GM12878 (cell line): ENCODE data around the gene TMEM151A. TPM values are rescaled to one million over a fixed set of nuclear protein-coding genes. Genes with fewer than 3 reads are reported as not detected.
A peak's percentile ranks its signal among the peaks of the same experiment; 100 is the strongest.

Experiments
- ATAC-seq: fragments of 200-7000 bp; cut with Tn5 transposase; 3 replicates; pipeline ENCODE4 v1.9.1; 2020; ENCODE audit warnings: mild to moderate bottlenecking, moderate library complexity
- BruUV-seq: library from RNA; stranded (reverse); fragments of 400-500 nt; replicated peaks from 2 replicates; lab custom pipeline; 2021; lab: Mats Ljungman, UMichigan
- CTCF ChIA-PET: fragments of 300-600 bp; sonication (Branson Sonifier 250); formaldehyde crosslinking; extraction: SDS; loops from one replicate; lab custom pipeline; 2021; ENCODE audit warnings: inconsistent platforms; lab: Yijun Ruan, JAX
- POLR2A ChIA-PET: fragments of 350-600 bp; formaldehyde crosslinking; extraction: SDS; loops from one replicate; lab custom pipeline; 2021; ENCODE audit warnings: inconsistent platforms; lab: Charles Lee
- RAD21 ChIA-PET: fragments of 300-600 bp; sonication (Branson Sonifier 250); formaldehyde crosslinking; loops from one replicate; lab custom pipeline; 2023; ENCODE audit warnings: antibody characterized with exemption; ENCODE audit not compliant: unreplicated experiment; lab: Charles Lee
- SMC1A ChIA-PET: fragments of 300-600 bp; sonication (Branson Sonifier 250); formaldehyde crosslinking; loops from one replicate; lab custom pipeline; 2023; ENCODE audit not compliant: unreplicated experiment, uncharacterized antibody; lab: Charles Lee
- DNase-seq: peaks from one replicate; pipeline ENCODE4 v3.0.0-alpha.2; 2011; ENCODE audit warnings: low read depth, low spot score
- FAIRE-seq: peaks from 3 replicates; lab custom pipeline; 2011; peaks lifted over from hg19 to GRCh38; lab: Jason Lieb, UNC
- H2AFZ ChIP-seq: 2 replicates; pipeline ENCODE4 v1.6.0; 2011; ENCODE audit warnings: low read depth, low read length, control low read depth; ENCODE audit not compliant: control insufficient read depth
- H3K27ac ChIP-seq: 2 replicates; pipeline ENCODE4 v1.5.1; 2011; ENCODE audit warnings: control low read depth; ENCODE audit not compliant: control insufficient read depth, insufficient read depth
- H3K27me3 ChIP-seq, 2 experiments: replicated peaks in 1 of 2; 2 replicates each; pipeline versions ENCODE4 v1.6.0 to v1.6.1; 2011; ENCODE audit warnings: low read length in 1 of 2; ENCODE audit not compliant: control insufficient read depth in 2 of 2, insufficient read depth in 2 of 2
- H3K36me3 ChIP-seq, 2 experiments: 2 replicates each; pipeline ENCODE4 v1.5.1; 2011; ENCODE audit warnings: low read length in 1 of 2; ENCODE audit not compliant: control insufficient read depth in 2 of 2, insufficient read depth in 2 of 2
- H3K4me1 ChIP-seq: 2 replicates; pipeline ENCODE4 v1.6.1; 2011; ENCODE audit warnings: mild to moderate bottlenecking, low read length, moderate library complexity, mixed read lengths; ENCODE audit not compliant: control insufficient read depth, insufficient read depth
- H3K4me2 ChIP-seq: 2 replicates; pipeline ENCODE4 v1.6.0; 2011; ENCODE audit warnings: control low read depth; ENCODE audit not compliant: control insufficient read depth, insufficient read depth
- H3K4me3 ChIP-seq: fragments of 200-600 bp; sonication (generic); 2 replicates; pipeline ENCODE4 v1.5.1; 2016
- H3K79me2 ChIP-seq: 2 replicates; pipeline ENCODE4 v1.6.0; 2011; ENCODE audit warnings: low read length; ENCODE audit not compliant: control insufficient read depth, insufficient read depth
- H3K9ac ChIP-seq: 2 replicates; pipeline ENCODE4 v1.8.0; 2011; ENCODE audit warnings: low read length, control low read depth, mixed read lengths; ENCODE audit not compliant: control insufficient read depth, insufficient read depth
- H3K9me3 ChIP-seq: replicated peaks from 3 replicates; pipeline ENCODE4 v1.5.1; 2011; ENCODE audit warnings: mild to moderate bottlenecking, low read length; ENCODE audit not compliant: control insufficient read depth, insufficient read depth
- H4K20me1 ChIP-seq: 2 replicates; pipeline ENCODE4 v1.6.0; 2011; ENCODE audit not compliant: control insufficient read depth, insufficient read depth
- BRCA1 ChIP-seq: IDR thresholded peaks from 2 replicates; pipeline ENCODE4 v1.6.1; 2011; ENCODE audit warnings: low read depth, low read length, improper control_type of control experiment
- PAX5 ChIP-seq: IDR thresholded peaks from 2 replicates; pipeline ENCODE4 v1.6.1; 2011; ENCODE audit warnings: low read depth, low read length, borderline replicate concordance
- POLR2A ChIP-seq: IDR thresholded peaks from 2 replicates; pipeline ENCODE4 v1.6.1; 2011; ENCODE audit warnings: low read depth, mild to moderate bottlenecking, low read length
- WGBS: methylation state at CpG from one replicate; pipeline ENCODE4 v1.1.6; 2016; ENCODE audit warnings: low lambda C conversion rate; ENCODE audit not compliant: insufficient replicate concordance, insufficient coverage; ENCODE audit errors: missing lambda C conversion rate; 5-methylcytosine and 5-hydroxymethylcytosine counted together
- in situ Hi-C: fragments of 300-500 bp; cut with MboI; formaldehyde crosslinking; loops from 9 replicates; pipeline ENCODE4 v1.14.3; 2018; ENCODE audit warnings: mixed read lengths
- intact Hi-C: fragments of 100-400 bp; cut with micrococcal nuclease; formaldehyde crosslinking; loops from one replicate; pipeline ENCODE4 v1.14.2; 2022; ENCODE audit not compliant: unreplicated experiment
- polyA plus RNA-seq, 11 experiments: library from polyadenylated mRNA; depleted of rRNA in 4 of 11; unstranded in 6 of 11; stranded (reverse) in 5 of 11; fragments of >200 nt; fragmentation: Nextera tagmentation in 4 of 11; fragmentation: Illumina TruSeq in 1 of 11; extraction: Ambion mirVana in 4 of 11; extraction: Trizol in 1 of 11; gene quantifications; 1 replicate in 1 of 11; 2 replicates in 10 of 11; pipeline versions ENCODE4 v1.2.1 to v1.2.3, GENCODE V29; 2011 to 2016; ENCODE audit warnings: inconsistent platforms in 2 of 11, missing spikeins in 2 of 11, low read depth in 1 of 11
- total RNA-seq, 4 experiments: library from RNA; depleted of rRNA in 3 of 4; stranded (reverse); fragments of >200 nt in 3 of 4; fragmentation: Illumina TruSeq in 1 of 4; extraction: Trizol in 1 of 4; gene quantifications; 2 replicates each; pipeline versions ENCODE4 v1.2.1 to v1.2.3, GENCODE V29; 2013 to 2021

Gene TMEM151A
- total and polyA plus RNA-seq, 10 of the 15 experiments (the other 5 are each of a cell fraction or from before 2014, with no cell fraction given): not detected

- no TSS peak for BruUV-seq
- SMC1A ChIA-PET: no interaction called here
Measured at GRCh38 chr11:66262696-66263095, 29.0 kb upstream of the TMEM151A start.

GRCh38 chr11:66263231-66263630 is 28.5 kb upstream of the TMEM151A start:
- no peak for DNase-seq
- no peak for ATAC-seq
- peaks cover 14% of the 10 kb centered on the region for H3K4me1 ChIP-seq
- no TSS peak for BruUV-seq
- no peak for TF ChIP-seq BRCA1
- 0 out of 2 replicates have a peak, but pooled peaks have one; percentile 39 for TF ChIP-seq POLR2A
- H3K27me3 ChIP-seq: no peaks in the 10 kb centered on the region
- H2AFZ ChIP-seq: no peak overlapping the region
- no peak overlapping the region for H3K4me3 ChIP-seq
- H3K79me2 ChIP-seq: peaks cover 13% of the 10 kb centered on the region
- H3K36me3 ChIP-seq: peaks cover 11 to 33% of the 10 kb centered on the region in 2 experiments
- ChIA-PET CTCF (no interaction called here), SMC1A (no interaction called here), RAD21 (no interaction called here), POLR2A (interaction anchor here (0.6 kb wide), 1 partner anchor 40 kb away, joined by 3 read pairs; no protein-coding TSS in a partner anchor)
- 100% methylated on average over 4 of the region's 4 CpGs for WGBS
- H3K27ac ChIP-seq: no peak overlapping the region
- intact Hi-C loops (no loop called here), in situ Hi-C loops (no loop called here)
- FAIRE-seq: no peak
- H4K20me1 ChIP-seq: no peaks in the 10 kb centered on the region
- no peak overlapping the region for H3K9ac ChIP-seq
- H3K9me3 ChIP-seq: no peaks in the 10 kb centered on the region
- no peak overlapping the region for H3K4me2 ChIP-seq

More at GRCh38 chr11:66262696-66263095, 29.0 kb upstream of the TMEM151A start:
- no peaks in the 10 kb centered on the region for H3K9me3 ChIP-seq
- TF ChIP-seq POLR2A: peak; percentile 43
- TF ChIP-seq PAX5: no peak
- FAIRE-seq (no peak), ATAC-seq (no peak), DNase-seq (no peak)
- peaks cover 11 to 33% of the 10 kb centered on the region in 2 experiments for H3K36me3 ChIP-seq
- ChIA-PET RAD21 (no interaction called here), POLR2A (interaction anchor here (0.6 to 1.5 kb wide), 2 partner anchors 39 to 40 kb away, joined by 3 to 4 read pairs; no protein-coding TSS in a partner anchor), CTCF (interaction anchor here (0.9 kb wide), 1 partner anchor 20 kb away, joined by 3 read pairs; no protein-coding TSS in a partner anchor)
- peaks cover 11% of the 10 kb centered on the region for H3K4me1 ChIP-seq
- no peak overlapping the region for H3K4me3 ChIP-seq
- WGBS: 99% methylated on average over 12 of the region's 12 CpGs
- intact Hi-C loops (no loop called here), in situ Hi-C loops (no loop called here)
- no peaks in the 10 kb centered on the region for H4K20me1 ChIP-seq
- no peaks in the 10 kb centered on the region for H3K27me3 ChIP-seq
- H2AFZ ChIP-seq: no peak overlapping the region
- no peak overlapping the region for H3K27ac ChIP-seq
- H3K9ac ChIP-seq: no peak overlapping the region
- H3K4me2 ChIP-seq: no peak overlapping the region
- H3K79me2 ChIP-seq: peaks cover 18% of the 10 kb centered on the region
